B cell (primary cell): ENCODE results near the gene IFI44L. TPM values are rescaled to one million over a fixed set of nuclear protein-coding genes. Genes with fewer than 3 reads are reported as not detected.

ENCODE experiments used
- ATAC-seq: fragments of 200-7000 bp; cut with Tn5 transposase; one replicate; pipeline ENCODE4 v1.10.0; 2021; ENCODE audit warnings: low read depth, mild to moderate bottlenecking, moderate number of reproducible peaks, moderate library complexity
- CTCF ChIA-PET: fragments of 350-600 bp; sonication (Branson Sonifier 250); formaldehyde crosslinking; loops from one replicate; lab custom pipeline; 2021; ENCODE audit warnings: antibody characterized with exemption, inconsistent platforms; lab: Charles Lee
- POLR2A ChIA-PET: fragments of 350-600 bp; sonication (Branson Sonifier 250); formaldehyde crosslinking; loops from one replicate; lab custom pipeline; 2021; ENCODE audit warnings: antibody characterized with exemption; lab: Charles Lee
- DNase-seq: peaks from one replicate; pipeline ENCODE4 v3.0.0; 2013
- H2AFZ ChIP-seq: 2 replicates; pipeline ENCODE4 v1.6.1; 2012; ENCODE audit warnings: mild to moderate bottlenecking, low read depth, low read length; ENCODE audit not compliant: insufficient read depth, poor library complexity, severe bottlenecking
- H3K27ac ChIP-seq, 2 donors: 1 replicate in 1 of 2; 2 replicates in 1 of 2; pipeline ENCODE4 v1.5.1; 2012 to 2013; ENCODE audit warnings: low read length in 2 of 2, mild to moderate bottlenecking in 2 of 2, moderate library complexity in 1 of 2
- H3K27me3 ChIP-seq, 4 experiments: fragments of 200-600 bp in 1 of 4; sonication (generic) in 1 of 4; replicated peaks in 1 of 4; 1 replicate in 2 of 4; 2 replicates in 2 of 4; pipeline versions ENCODE4 v1.6.1 to v1.7.0; 2013 to 2016; ENCODE audit warnings: low read length in 3 of 4, mild to moderate bottlenecking in 2 of 4, mixed read lengths in 1 of 4, moderate library complexity in 1 of 4; ENCODE audit not compliant: insufficient read depth in 4 of 4, control insufficient read depth in 3 of 4; ENCODE audit errors: control extremely low read depth in 1 of 4
- H3K36me3 ChIP-seq, 2 experiments: replicated peaks in 1 of 2; 1 replicate in 1 of 2; 2 replicates in 1 of 2; pipeline versions ENCODE4 v1.6.1 to v1.7.1; 2013; ENCODE audit warnings: low read length in 1 of 2; ENCODE audit not compliant: insufficient read depth in 2 of 2, control insufficient read depth in 1 of 2; ENCODE audit errors: control extremely low read depth in 1 of 2, extremely low read depth in 1 of 2
- H3K4me1 ChIP-seq, 2 donors: fragments of 200-600 bp in 1 of 2; sonication (generic) in 1 of 2; 1 replicate in 1 of 2; 2 replicates in 1 of 2; pipeline versions ENCODE4 v1.5.1 to v1.6.1; 2013 to 2017; ENCODE audit warnings: low read length in 2 of 2; ENCODE audit not compliant: control insufficient read depth in 2 of 2, insufficient read depth in 2 of 2
- H3K4me2 ChIP-seq: replicated peaks from 2 replicates; pipeline ENCODE3; 2012; ENCODE audit warnings: mild to moderate bottlenecking, low read depth, low read length; ENCODE audit not compliant: poor library complexity, severe bottlenecking
- H3K4me3 ChIP-seq, 5 experiments: fragments of 200-600 bp in 1 of 5; sonication (generic) in 1 of 5; 1 replicate in 3 of 5; 2 replicates in 2 of 5; pipeline versions ENCODE4 v1.5.1 to v1.7.0; 2011 to 2016; ENCODE audit warnings: low read length in 4 of 5, mild to moderate bottlenecking in 4 of 5, low read depth in 2 of 5, control low read depth in 1 of 5, moderate library complexity in 1 of 5; ENCODE audit not compliant: insufficient read depth in 1 of 5; ENCODE audit errors: control extremely low read depth in 1 of 5, extremely low read depth in 1 of 5
- H3K79me2 ChIP-seq: fragments of 200-600 bp; sonication (generic); one replicate; pipeline ENCODE4 v1.6.0; 2016; ENCODE audit warnings: low read length; ENCODE audit not compliant: control insufficient read depth, insufficient read depth
- H3K9ac ChIP-seq: fragments of 200-600 bp; sonication (generic); 2 replicates; pipeline ENCODE4 v1.6.1; 2017; ENCODE audit warnings: mild to moderate bottlenecking, low read length, moderate library complexity
- H3K9me3 ChIP-seq, 3 donors: one replicate each; pipeline versions ENCODE4 v1.6.1 to v1.7.1; 2013; ENCODE audit warnings: low read length in 2 of 3; ENCODE audit not compliant: control insufficient read depth in 2 of 3, insufficient read depth in 1 of 3; ENCODE audit errors: control extremely low read depth in 1 of 3
- H4K20me1 ChIP-seq: 2 replicates; pipeline ENCODE4 v1.6.0; 2012; ENCODE audit warnings: mild to moderate bottlenecking, low read length; ENCODE audit not compliant: insufficient read depth, control insufficient read depth, poor library complexity, severe bottlenecking
- H3K27ac Mint-ChIP-seq: one replicate; pipeline ENCODE4 v1.8.0; 2021; ENCODE audit warnings: mixed read lengths
- H3K27me3 Mint-ChIP-seq: one replicate; pipeline ENCODE4 v1.8.0; 2021; ENCODE audit warnings: mixed read lengths
- H3K4me1 Mint-ChIP-seq: one replicate; pipeline ENCODE4 v1.8.0; 2021; ENCODE audit warnings: mixed read lengths
- H3K4me3 Mint-ChIP-seq: one replicate; pipeline ENCODE4 v1.8.0; 2021; ENCODE audit warnings: mixed read lengths
- H3K9me3 Mint-ChIP-seq: one replicate; pipeline ENCODE4 v1.8.0; 2022; ENCODE audit warnings: mixed read lengths; ENCODE audit not compliant: insufficient read depth
- CTCF ChIP-seq: fragments of 200-600 bp; IDR thresholded peaks from one replicate; pipeline ENCODE4 v1.8.0; 2022; ENCODE audit warnings: antibody characterized with exemption, mild to moderate bottlenecking
- EZH2 ChIP-seq: IDR thresholded peaks from 2 replicates; pipeline ENCODE4 v1.6.1; 2012; ENCODE audit warnings: borderline replicate concordance, low read depth, mild to moderate bottlenecking, moderate library complexity, low read length; ENCODE audit not compliant: insufficient read depth, poor library complexity, severe bottlenecking
- WGBS: methylation state at CpG from one replicate; pipeline ENCODE4 v1.1.5; 2013; ENCODE audit warnings: missing lambda C conversion rate; ENCODE audit not compliant: insufficient coverage; 5-methylcytosine and 5-hydroxymethylcytosine counted together
- intact Hi-C: fragments of 100-400 bp; cut with micrococcal nuclease; formaldehyde crosslinking; loops from one replicate; pipeline ENCODE4 v1.10.0; 2022
- polyA plus RNA-seq: library from polyadenylated mRNA; depleted of rRNA; stranded (reverse); fragments of >200 nt; gene quantifications from 2 replicates; pipeline ENCODE4 v1.2.3, GENCODE V29; 2012
- total RNA-seq, 2 donors: library from RNA; stranded (reverse); fragments of 120-200 nt in 1 of 2; gene quantifications; 1 replicate in 1 of 2; 2 replicates in 1 of 2; pipeline versions ENCODE4 v1.2.3 to v1.2.4, GENCODE V29; 2013 to 2022

Gene IFI44L
- total and polyA plus RNA-seq, 2 donors (not counting 1 experiment from before 2014, with no cell fraction given) = 3.7 to 4.8 TPM

GRCh38 chr1:78664763-78665162 is 44.5 kb downstream of the IFI44L start:
- DNase-seq (no peak), ATAC-seq (no peak)
- no peak overlapping the region for H3K9ac ChIP-seq
- POLR2A ChIA-PET = no interaction called here
- H3K27me3 ChIP-seq = no peaks in the 10 kb centered on the region
- Mint-ChIP-seq H3K27me3 (no peaks in the 10 kb centered on the region), H3K4me3 (no peak overlapping the region), H3K27ac (no peak overlapping the region), H3K9me3 (no peaks in the 10 kb centered on the region), H3K4me1 (no peaks in the 10 kb centered on the region)
- 60% methylated on average over 1 of the region's 1 CpG for WGBS
- no peak overlapping the region for H3K4me3 ChIP-seq
- CTCF ChIA-PET = interaction anchor here (1.4 kb wide), 1 partner anchor 11 kb away, joined by 8 read pairs; no protein-coding TSS in a partner anchor
- no peak overlapping the region for H3K27ac ChIP-seq
- no peaks in the 10 kb centered on the region for H4K20me1 ChIP-seq
- peaks cover 0 to 2% of the 10 kb centered on the region in 2 experiments for H3K36me3 ChIP-seq
- no peaks in the 10 kb centered on the region for H3K9me3 ChIP-seq
- no peaks in the 10 kb centered on the region for H3K4me1 ChIP-seq
- H3K79me2 ChIP-seq = no peaks in the 10 kb centered on the region
- no peak overlapping the region for H3K4me2 ChIP-seq
- no peak overlapping the region for H2AFZ ChIP-seq
- intact Hi-C loops = no loop called here
- TF ChIP-seq EZH2 = no peak
- TF ChIP-seq CTCF = no peak

- no peaks in the 10 kb centered on the region for H4K20me1 ChIP-seq
- no peak overlapping the region for H3K4me3 ChIP-seq
- CTCF ChIA-PET = interaction anchor here (1.1 to 1.4 kb wide), 2 partner anchors 10 to 14 kb away, joined by 3 to 8 read pairs; no protein-coding TSS in a partner anchor
- no peak overlapping the region for H3K4me3 Mint-ChIP-seq
- no peaks in the 10 kb centered on the region for H3K9me3 Mint-ChIP-seq
- H3K27ac ChIP-seq = no peak overlapping the region
- no peaks in the 10 kb centered on the region for H3K4me1 ChIP-seq
- H3K4me1 Mint-ChIP-seq = no peaks in the 10 kb centered on the region
- DNase-seq (no peak), ATAC-seq (no peak)
- H3K4me2 ChIP-seq = no peak overlapping the region
- H3K27me3 Mint-ChIP-seq = no peaks in the 10 kb centered on the region
- no peak overlapping the region for H3K27ac Mint-ChIP-seq
- POLR2A ChIA-PET = no interaction called here
- no peak overlapping the region for H2AFZ ChIP-seq
- H3K9ac ChIP-seq = no peak overlapping the region
- no peaks in the 10 kb centered on the region for H3K36me3 ChIP-seq
- TF ChIP-seq CTCF (no peak), EZH2 (no peak)
- no peaks in the 10 kb centered on the region for H3K9me3 ChIP-seq
- H3K27me3 ChIP-seq = no peaks in the 10 kb centered on the region
- intact Hi-C loops = no loop called here
- H3K79me2 ChIP-seq = no peaks in the 10 kb centered on the region
- WGBS = 98% methylated on average over 5 of the region's 6 CpGs
Observed at GRCh38 chr1:78665809-78666208, 45.6 kb downstream of the IFI44L start.
